ENCODE measurements around the gene BPIFB3. TPM values are rescaled to one million over a fixed set of nuclear protein-coding genes. Genes with fewer than 3 reads are reported as not detected.

The BPIFB3 gene
- total RNA-seq, 2 donors from 2014 or later = not detected

DNA sequence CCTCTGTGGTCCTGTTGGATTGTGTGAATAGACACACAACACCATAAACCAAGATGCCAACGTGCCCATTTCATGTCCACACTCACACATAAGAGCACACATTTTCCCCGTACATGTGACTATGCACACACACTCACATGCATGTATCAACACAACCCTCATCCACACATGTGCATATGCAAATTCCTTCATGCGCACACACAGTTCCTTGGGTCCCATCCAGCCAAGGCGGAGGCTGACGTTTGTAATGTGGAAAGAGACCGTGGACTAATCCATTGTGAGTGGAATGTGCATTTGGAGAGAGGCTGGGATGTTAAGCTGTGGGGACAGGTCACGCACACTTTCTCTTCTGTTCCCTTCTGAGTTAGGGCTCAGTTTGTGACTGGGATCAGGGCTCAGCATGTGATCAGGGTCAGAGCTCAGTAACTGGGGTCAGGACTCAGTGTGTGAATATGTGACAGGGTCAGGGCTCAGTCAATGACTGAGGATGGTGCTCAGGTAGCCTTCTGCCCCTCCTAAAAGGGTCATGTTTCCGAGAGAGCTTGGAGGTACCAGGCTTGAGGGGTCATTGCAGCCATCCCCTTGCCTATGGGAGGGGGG is 46.8 kb upstream of the BPIFB3 start:
- Histone ChIP-seq H3K4me1 (no peaks in the 10 kb centered on the region), H3K27me3 (no peaks in the 10 kb centered on the region), H3K9me3 (no peaks in the 10 kb centered on the region), H3K27ac (no peak overlapping the region), H3K9ac (ENCODE audit: low read depth in 2 of 2, low read length in 2 of 2) (no peak overlapping the region), H3K4me3 (no peak overlapping the region), H3K36me3 (no peaks in the 10 kb centered on the region)
- no peak for TF ChIP-seq CTCF (IDR thresholded peaks at IDR 0.05)
- intact Hi-C loops (cut with DNase I) = loop anchor here (10.0 kb wide), 1 partner anchor 212 kb away; no protein-coding TSS in a partner anchor
- DNase-seq = no peak

DNA sequence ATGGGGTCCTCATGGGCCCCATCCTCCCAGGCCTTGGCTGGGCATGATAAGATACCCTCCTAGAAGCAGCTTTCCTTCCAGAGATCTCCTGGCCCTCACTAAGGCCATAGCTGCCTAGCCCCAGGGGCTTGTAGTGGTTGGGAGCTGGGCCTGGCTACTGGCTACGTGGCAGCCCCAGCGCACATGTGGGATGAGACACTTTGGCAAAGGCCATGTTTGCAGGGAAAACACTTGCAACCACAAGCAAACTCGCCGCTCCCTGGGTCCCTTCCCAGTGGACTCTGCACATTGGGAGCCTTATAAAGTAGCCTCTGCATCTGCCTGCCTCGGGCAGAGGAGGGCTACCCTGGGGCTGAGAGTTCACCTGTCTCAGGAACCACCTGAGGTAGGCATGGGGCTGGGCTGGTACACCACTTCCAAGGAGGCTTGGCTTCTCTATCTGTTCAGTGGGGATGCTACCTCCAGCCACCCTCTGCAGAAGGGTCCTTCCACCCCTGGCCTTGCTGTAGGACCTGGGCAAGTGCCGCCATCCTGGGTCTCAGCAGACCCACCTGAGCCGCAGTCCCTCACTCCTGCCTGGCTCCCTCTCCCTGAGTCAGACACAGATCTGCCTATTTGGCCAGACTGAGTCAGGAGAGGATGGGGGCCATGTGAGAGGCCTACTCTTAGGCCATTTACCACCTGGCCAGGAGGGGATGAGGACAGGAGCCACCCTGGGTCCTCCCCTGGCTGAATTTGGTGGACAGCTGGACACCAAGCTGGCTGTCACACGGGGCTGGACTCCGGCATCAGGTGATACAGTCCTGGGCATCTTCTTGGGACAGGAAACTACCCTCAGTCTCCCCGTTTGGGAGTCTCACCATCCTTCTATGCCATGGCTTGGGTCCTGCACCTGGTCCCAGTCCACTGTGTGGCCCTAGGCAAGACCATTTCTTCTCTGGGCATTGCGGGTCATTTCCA is 46.0 kb upstream of the BPIFB3 start, which contains the start of gene BPIFB2:
Gene BPIFB2, plus strand, starts transcription at position 329 of the 960 bp plus-strand sequence. CDS start 871 bp downstream, outside the sequence.
- Histone ChIP-seq H3K27ac (no peak within 1 kb of the TSS), H3K9me3 (no peaks in the 10 kb centered on the region), H3K4me1 (no peaks in the 10 kb centered on the region), H3K9ac (ENCODE audit: low read depth in 2 of 2, low read length in 2 of 2) (no peak within 1 kb of the TSS), H3K4me3 (no peak within 1 kb of the TSS), H3K36me3 (no peaks in the 10 kb centered on the region), H3K27me3 (no peaks in the 10 kb centered on the region)
- intact Hi-C loops (cut with DNase I) = loop anchor here (10.0 kb wide), 1 partner anchor 213 kb away; no protein-coding TSS in a partner anchor
- TF ChIP-seq CTCF (IDR thresholded peaks at IDR 0.05) = no peak
- DNase-seq = no peak

- Histone ChIP-seq H3K4me1 (no peaks in the 10 kb centered on the region), H3K4me3 (no peak overlapping the region), H3K9me3 (no peaks in the 10 kb centered on the region), H3K9ac (ENCODE audit: low read depth in 2 of 2, low read length in 2 of 2) (no peak overlapping the region), H3K27me3 (no peaks in the 10 kb centered on the region), H3K36me3 (no peaks in the 10 kb centered on the region), H3K27ac (no peak overlapping the region)
- TF ChIP-seq CTCF (IDR thresholded peaks at IDR 0.05) = no peak
- no peak for DNase-seq
- intact Hi-C loops (cut with DNase I) = loop anchor here (10.0 kb wide), 1 partner anchor 214 kb away; no protein-coding TSS in a partner anchor
These were observed 45.1 kb upstream of the BPIFB3 start for GRCh38 chr20:33008336-33009213.

GRCh38 chr20:33009214-33010132 is 44.2 kb upstream of the BPIFB3 start:
- no peak for TF ChIP-seq CTCF (IDR thresholded peaks at IDR 0.05)
- Histone ChIP-seq H3K27ac (no peak overlapping the region), H3K36me3 (no peaks in the 10 kb centered on the region), H3K4me3 (no peak overlapping the region), H3K9ac (ENCODE audit: low read depth in 2 of 2, low read length in 2 of 2) (no peak overlapping the region), H3K4me1 (no peaks in the 10 kb centered on the region), H3K27me3 (no peaks in the 10 kb centered on the region), H3K9me3 (no peaks in the 10 kb centered on the region)
- intact Hi-C loops (cut with DNase I) = loop anchor here (10.0 kb wide), 1 partner anchor 215 kb away; no protein-coding TSS in a partner anchor
- DNase-seq = no peak
